WTC11 (cell line): Measurements from ENCODE around the gene TAS2R42.

Experiments
- CREM ChIP-seq: sonication (generic); formaldehyde crosslinking; IDR thresholded peaks from 2 replicates; pipeline ENCODE4 v1.8.1; 2022; ENCODE audit warnings: mild to moderate bottlenecking, missing genetic modification reagents, moderate library complexity
- ELF4 ChIP-seq: sonication (generic); formaldehyde crosslinking; IDR thresholded peaks from 2 replicates; pipeline ENCODE4 v1.8.1; 2022; ENCODE audit warnings: low read depth, mild to moderate bottlenecking, moderate library complexity, missing genetic modification reagents
- ZNF263 ChIP-seq: sonication (generic); formaldehyde crosslinking; IDR thresholded peaks from 2 replicates; pipeline ENCODE4 v1.8.1; 2022; ENCODE audit warnings: low read depth, mild to moderate bottlenecking, moderate library complexity, missing genetic modification reagents
- TF ChIP-seq, protein P1 (sequence below): fragments of 200-600 bp; IDR thresholded peaks from 2 replicates; pipeline ENCODE4 v1.8.0; 2022; ENCODE audit warnings: antibody characterized with exemption
- TF ChIP-seq, protein P2 (sequence below): sonication (generic); formaldehyde crosslinking; IDR thresholded peaks from 2 replicates; pipeline ENCODE4 v1.8.0; 2022; ENCODE audit warnings: mild to moderate bottlenecking, missing genetic modification reagents

- TF ChIP-seq CREM (CRISPR knock-in tag), result no peak
- TF ChIP-seq, protein P1, sequence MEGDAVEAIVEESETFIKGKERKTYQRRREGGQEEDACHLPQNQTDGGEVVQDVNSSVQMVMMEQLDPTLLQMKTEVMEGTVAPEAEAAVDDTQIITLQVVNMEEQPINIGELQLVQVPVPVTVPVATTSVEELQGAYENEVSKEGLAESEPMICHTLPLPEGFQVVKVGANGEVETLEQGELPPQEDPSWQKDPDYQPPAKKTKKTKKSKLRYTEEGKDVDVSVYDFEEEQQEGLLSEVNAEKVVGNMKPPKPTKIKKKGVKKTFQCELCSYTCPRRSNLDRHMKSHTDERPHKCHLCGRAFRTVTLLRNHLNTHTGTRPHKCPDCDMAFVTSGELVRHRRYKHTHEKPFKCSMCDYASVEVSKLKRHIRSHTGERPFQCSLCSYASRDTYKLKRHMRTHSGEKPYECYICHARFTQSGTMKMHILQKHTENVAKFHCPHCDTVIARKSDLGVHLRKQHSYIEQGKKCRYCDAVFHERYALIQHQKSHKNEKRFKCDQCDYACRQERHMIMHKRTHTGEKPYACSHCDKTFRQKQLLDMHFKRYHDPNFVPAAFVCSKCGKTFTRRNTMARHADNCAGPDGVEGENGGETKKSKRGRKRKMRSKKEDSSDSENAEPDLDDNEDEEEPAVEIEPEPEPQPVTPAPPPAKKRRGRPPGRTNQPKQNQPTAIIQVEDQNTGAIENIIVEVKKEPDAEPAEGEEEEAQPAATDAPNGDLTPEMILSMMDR, result no peak
- TF ChIP-seq ELF4 (CRISPR knock-in tag), result no peak
- no peak for TF ChIP-seq ZNF263 (CRISPR knock-in tag)
- TF ChIP-seq, protein P2, sequence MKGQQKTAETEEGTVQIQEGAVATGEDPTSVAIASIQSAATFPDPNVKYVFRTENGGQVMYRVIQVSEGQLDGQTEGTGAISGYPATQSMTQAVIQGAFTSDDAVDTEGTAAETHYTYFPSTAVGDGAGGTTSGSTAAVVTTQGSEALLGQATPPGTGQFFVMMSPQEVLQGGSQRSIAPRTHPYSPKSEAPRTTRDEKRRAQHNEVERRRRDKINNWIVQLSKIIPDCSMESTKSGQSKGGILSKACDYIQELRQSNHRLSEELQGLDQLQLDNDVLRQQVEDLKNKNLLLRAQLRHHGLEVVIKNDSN (CRISPR knock-in tag), result no peak
These were observed 39.3 kb downstream of the TAS2R42 start for GRCh38 chr12:11147420-11147819.
